HuH-7 (cell line): ENCODE measurements around the gene SRGAP3.

Experiments used
- DNase-seq: peaks from one replicate; pipeline ENCODE4 v3.0.0; 2011; ENCODE audit warnings: low spot score

The SRGAP3 gene

GRCh38 chr3:9225268-9225667 lies 24.2 kb downstream of the SRGAP3 start:
- DNase-seq, result no peak

GRCh38 chr3:9224490-9224889 lies 25.0 kb downstream of the SRGAP3 start:
- no peak for DNase-seq

- DNase-seq, result no peak
Observed at GRCh38 chr3:9223672-9224071, 25.8 kb downstream of the SRGAP3 start.

GRCh38 chr3:9222956-9223639 lies 26.3 kb downstream of the SRGAP3 start:
- DNase-seq, result no peak

- no peak for DNase-seq
Observed at GRCh38 chr3:9222049-9222448, 27.4 kb downstream of the SRGAP3 start.

GRCh38 chr3:9218514-9218846 lies 31.0 kb downstream of the SRGAP3 start:
- DNase-seq, result no peak

- no peak for DNase-seq
Observed at GRCh38 chr3:9217784-9218513, 31.5 kb downstream of the SRGAP3 start.

- no peak for DNase-seq
Observed at GRCh38 chr3:9216736-9217135, 32.7 kb downstream of the SRGAP3 start.

GRCh38 chr3:9214599-9214998 lies 34.8 kb downstream of the SRGAP3 start:
- no peak for DNase-seq

GRCh38 chr3:9214185-9214584 lies 35.3 kb downstream of the SRGAP3 start:
- DNase-seq, result no peak

- DNase-seq, result no peak
Observed at GRCh38 chr3:9213019-9213634, 36.3 kb downstream of the SRGAP3 start.

- DNase-seq, result no peak
Observed at GRCh38 chr3:9211155-9211950, 38.1 kb downstream of the SRGAP3 start.

GRCh38 chr3:9209777-9210176 lies 39.7 kb downstream of the SRGAP3 start:
- no peak for DNase-seq

- DNase-seq, result peak; percentile 63
Observed at GRCh38 chr3:9208605-9209152, 40.8 kb downstream of the SRGAP3 start.

GRCh38 chr3:9207116-9207763 lies 42.2 kb downstream of the SRGAP3 start:
- no peak for DNase-seq

GRCh38 chr3:9206287-9206686 lies 43.2 kb downstream of the SRGAP3 start:
- DNase-seq, result no peak

GRCh38 chr3:9205345-9206143 lies 43.9 kb downstream of the SRGAP3 start:
- no peak for DNase-seq

GRCh38 chr3:9204253-9204992 lies 45.0 kb downstream of the SRGAP3 start:
- peak; percentile 69 for DNase-seq

GRCh38 chr3:9203317-9203716 lies 46.1 kb downstream of the SRGAP3 start:
- DNase-seq, result no peak

GRCh38 chr3:9202546-9202945 lies 46.9 kb downstream of the SRGAP3 start:
- no peak for DNase-seq
